SK-N-MC (cell line): ENCODE results near the gene PLA2G2A.

Source experiments
- EZH2 ChIP-seq: fragments of 200-600 bp; sonication (generic); IDR thresholded peaks from one replicate; pipeline ENCODE4 v1.6.1; 2017; ENCODE audit warnings: antibody characterized with exemption
- POLR2AphosphoS5 ChIP-seq: IDR thresholded peaks from 2 replicates; pipeline ENCODE4 v1.6.1; 2012; ENCODE audit warnings: mild to moderate bottlenecking, low read depth, low read length, borderline replicate concordance

- TF ChIP-seq POLR2AphosphoS5 (no peak), EZH2 (no peak)
Observed at GRCh38 chr1:19964542-19964941, 14.9 kb downstream of the PLA2G2A start.
